Activated CD8-positive, alpha-beta memory T cell treated with anti-CD3 and anti-CD28 coated beads for 36 hours (primary cell): ENCODE data around the gene KHK. TPM values are rescaled to one million over a fixed set of nuclear protein-coding genes. Genes with fewer than 3 reads are reported as not detected.

Experiments used
- CTCF ChIA-PET: fragments of 350-600 bp; sonication (Branson Sonifier 250); formaldehyde crosslinking; loops from one replicate; lab custom pipeline; 2021; ENCODE audit warnings: antibody characterized with exemption; lab: Charles Lee
- POLR2A ChIA-PET: fragments of 350-600 bp; sonication (Branson Sonifier 250); formaldehyde crosslinking; loops from one replicate; lab custom pipeline; 2021; ENCODE audit warnings: antibody characterized with exemption; lab: Charles Lee
- total RNA-seq, 2 experiments: library from RNA; stranded (reverse); gene quantifications; one replicate each; pipeline ENCODE4 v1.2.3, GENCODE V29; 2021

KHK gene
- total RNA-seq, 2 experiments from 2014 or later, result 14.1 to 15.2 TPM

GRCh38 chr2:27074738-27075565 is 11.6 kb upstream of the KHK start:
- ChIA-PET CTCF (interaction anchor here (3.4 kb wide), 1 partner anchor 10 kb away, joined by 11 read pairs; no protein-coding TSS in a partner anchor), POLR2A (interaction anchor here (0.7 kb wide), 1 partner anchor 24 kb away, joined by 3 read pairs; no protein-coding TSS in a partner anchor)

GRCh38 chr2:27075566-27075871 is 11.1 kb upstream of the KHK start:
- POLR2A ChIA-PET, result interaction anchor here (0.7 kb wide), 1 partner anchor 25 kb away, joined by 3 read pairs; no protein-coding TSS in a partner anchor
- CTCF ChIA-PET, result interaction anchor here (3.4 kb wide), 1 partner anchor 9 kb away, joined by 11 read pairs; no protein-coding TSS in a partner anchor

GRCh38 chr2:27076323-27076722 is 10.2 kb upstream of the KHK start:
- CTCF ChIA-PET, result interaction anchor here (0.6 kb wide), 1 partner anchor 95 kb away, joined by 5 read pairs; no protein-coding TSS in a partner anchor

GRCh38 chr2:27077231-27077630 is 9.3 kb upstream of the KHK start:
- ChIA-PET CTCF (interaction anchor here (1.1 kb wide), 1 partner anchor 26 kb away, joined by 3 read pairs; the partner anchor contains the start of gene AGBL5), POLR2A (no interaction called here)

More at GRCh38 chr2:27076323-27076722, 10.2 kb upstream of the KHK start:
- POLR2A ChIA-PET, result no interaction called here

GRCh38 chr2:27078267-27079194 is 8.0 kb upstream of the KHK start, which contains the start of gene EMILIN1:
EMILIN1 (plus strand) TSS chr2:27078615; CDS start chr2:27079066, 451 bp downstream.
- ChIA-PET CTCF (interaction anchor here (0.7 kb wide), 1 partner anchor 46 kb away, joined by 3 read pairs; no protein-coding TSS in a partner anchor), POLR2A (no interaction called here)

GRCh38 chr2:27079233-27080139 is 7.1 kb upstream of the KHK start:
- CTCF ChIA-PET, result interaction anchor here (1.7 kb wide), 1 partner anchor 7 kb away, joined by 8 read pairs; no protein-coding TSS in a partner anchor
- POLR2A ChIA-PET, result no interaction called here

GRCh38 chr2:27080140-27080469 is 6.5 kb upstream of the KHK start:
- POLR2A ChIA-PET, result no interaction called here
- CTCF ChIA-PET, result interaction anchor here (1.7 kb wide), 1 partner anchor 7 kb away, joined by 8 read pairs; no protein-coding TSS in a partner anchor

GRCh38 chr2:27080603-27080936 is 6.0 kb upstream of the KHK start:
- ChIA-PET CTCF (interaction anchor here (0.6 to 1.7 kb wide), 3 partner anchors 8 to 239 kb away, joined by 3 to 8 read pairs (median 4); no protein-coding TSS in a partner anchor), POLR2A (interaction anchor here (1.0 to 1.3 kb wide), 3 partner anchors 8 to 48 kb away, joined by 3 to 8 read pairs (median 4); partner anchors contain the start of genes OST4 and TMEM214)

GRCh38 chr2:27081984-27082772 is 4.4 kb upstream of the KHK start:
- POLR2A ChIA-PET, result interaction anchor here (0.5 to 1.3 kb wide), 4 partner anchors 9 to 37 kb away, joined by 4 to 10 read pairs (median 4); partner anchors contain the start of gene OST4

GRCh38 chr2:27082773-27083409 is 3.7 kb upstream of the KHK start:
- ChIA-PET CTCF (interaction anchor here (0.6 to 3.2 kb wide), 5 partner anchors 9 to 129 kb away, joined by 3 to 11 read pairs (median 4); partner anchors contain the start of genes OST4 and SLC5A6), POLR2A (interaction anchor here (0.9 to 1.0 kb wide), 2 partner anchors 12 to 32 kb away, joined by 4 to 5 read pairs; partner anchors contain the start of gene OST4)

More at GRCh38 chr2:27081984-27082772, 4.4 kb upstream of the KHK start:
- CTCF ChIA-PET, result interaction anchor here (0.6 to 1.9 kb wide), 5 partner anchors 11 to 130 kb away, joined by 3 to 5 read pairs (median 4); partner anchors contain the start of genes AGBL5, OST4 and SLC5A6

- CTCF ChIA-PET, result interaction anchor here (0.7 to 3.2 kb wide), 3 partner anchors 10 to 67 kb away, joined by 3 to 11 read pairs (median 4); partner anchors contain the start of gene OST4
- POLR2A ChIA-PET, result interaction anchor here (1.0 kb wide), 1 partner anchor 12 kb away, joined by 5 read pairs; the partner anchor contains the start of gene OST4
These were observed 2.9 kb upstream of the KHK start for GRCh38 chr2:27083410-27084296.

GRCh38 chr2:27084297-27085061 is 2.1 kb upstream of the KHK start:
- POLR2A ChIA-PET, result no interaction called here

GRCh38 chr2:27085062-27085672 is 1.4 kb upstream of the KHK start:
- POLR2A ChIA-PET, result interaction anchor here (0.6 to 1.9 kb wide), 3 partner anchors 14 to 179 kb away, joined by 3 to 4 read pairs (median 3); partner anchors contain the start of gene OST4

More at GRCh38 chr2:27084297-27085061, 2.1 kb upstream of the KHK start:
- CTCF ChIA-PET, result interaction anchor here (1.0 to 3.2 kb wide), 5 partner anchors 10 to 195 kb away, joined by 3 to 11 read pairs (median 4); partner anchors contain the start of gene OST4

GRCh38 chr2:27085673-27086089 is 891 bp upstream of the KHK start:
- ChIA-PET POLR2A (interaction anchor here (0.6 to 1.9 kb wide), 4 partner anchors 14 to 178 kb away, joined by 3 to 4 read pairs (median 3); partner anchors contain the start of gene OST4), CTCF (interaction anchor here (1.0 to 3.2 kb wide), 5 partner anchors 12 to 194 kb away, joined by 3 to 11 read pairs (median 4); no protein-coding TSS in a partner anchor)

More at GRCh38 chr2:27085062-27085672, 1.4 kb upstream of the KHK start:
- CTCF ChIA-PET, result interaction anchor here (1.0 to 3.2 kb wide), 5 partner anchors 11 to 194 kb away, joined by 3 to 11 read pairs (median 4); no protein-coding TSS in a partner anchor
